IMR-90 (cell line): ENCODE results near the gene MYOC. TPM values are rescaled to one million over a fixed set of nuclear protein-coding genes. Genes with fewer than 3 reads are reported as not detected.
"Not testable (repeated sequence)": the region's sequence is repeated elsewhere in the genome, so short reads cannot be mapped to it uniquely, and the experiment has no call there.

Source experiments
- ATAC-seq: fragments of 200-7000 bp; cut with Tn5 transposase; 2 replicates; pipeline ENCODE4 v1.9.1; 2020; ENCODE audit warnings: low read depth, mild to moderate bottlenecking, moderate library complexity
- BruUV-seq: library from RNA; stranded (reverse); fragments of 400-500 nt; replicated peaks from 2 replicates; lab custom pipeline; 2021; lab: Mats Ljungman, UMichigan
- CTCF ChIA-PET: fragments of 300-600 bp; formaldehyde crosslinking; extraction: SDS; loops from one replicate; lab custom pipeline; 2021; ENCODE audit warnings: antibody characterized with exemption; lab: Yijun Ruan, JAX
- POLR2A ChIA-PET: fragments of 300-600 bp; sonication (Branson Sonifier 250); formaldehyde crosslinking; loops from one replicate; lab custom pipeline; 2022; ENCODE audit warnings: antibody characterized with exemption; ENCODE audit not compliant: unreplicated experiment; lab: Charles Lee
- DNase-seq: peaks from one replicate; pipeline ENCODE4 v3.0.0; 2013
- H2AFZ ChIP-seq: replicated peaks from 2 replicates; pipeline ENCODE3; 2013; ENCODE audit warnings: low read length, mild to moderate bottlenecking; ENCODE audit not compliant: poor library complexity
- H2AK5ac ChIP-seq: 2 replicates; pipeline ENCODE4 v1.6.1; 2013; ENCODE audit warnings: low read depth, low read length, inconsistent platforms
- H2AK9ac ChIP-seq: replicated peaks from 2 replicates; pipeline ENCODE3; 2013; ENCODE audit warnings: mild to moderate bottlenecking, low read depth, low read length, moderate library complexity; ENCODE audit not compliant: poor library complexity
- H2BK120ac ChIP-seq: 2 replicates; pipeline ENCODE4 v1.6.1; 2013; ENCODE audit warnings: low read depth, low read length, inconsistent platforms
- H2BK15ac ChIP-seq: 3 replicates; pipeline ENCODE4 v1.6.1; 2013; ENCODE audit warnings: low read depth, low read length, inconsistent platforms
- H2BK20ac ChIP-seq: 2 replicates; pipeline ENCODE4 v1.6.1; 2013; ENCODE audit warnings: low read depth, mild to moderate bottlenecking, inconsistent platforms, low read length, moderate library complexity
- H2BK5ac ChIP-seq: 2 replicates; pipeline ENCODE4 v1.6.1; 2013; ENCODE audit warnings: mild to moderate bottlenecking, low read depth, low read length, inconsistent platforms; ENCODE audit not compliant: poor library complexity, severe bottlenecking
- H3K14ac ChIP-seq: replicated peaks from 2 replicates; pipeline ENCODE4 v1.6.1; 2013; ENCODE audit warnings: low read depth, low read length, inconsistent platforms
- H3K18ac ChIP-seq: 2 replicates; pipeline ENCODE4 v1.6.1; 2013; ENCODE audit warnings: low read depth, low read length, control low read depth
- H3K23ac ChIP-seq: 2 replicates; pipeline ENCODE4 v1.6.1; 2013; ENCODE audit warnings: low read depth, low read length, inconsistent platforms
- H3K27ac ChIP-seq: 2 replicates; pipeline ENCODE4 v1.5.1; 2013; ENCODE audit warnings: mild to moderate bottlenecking, control low read depth, low read length; ENCODE audit not compliant: insufficient read depth
- H3K27me3 ChIP-seq: 2 replicates; pipeline ENCODE4 v1.6.1; 2013; ENCODE audit warnings: low read length; ENCODE audit not compliant: control insufficient read depth, insufficient read depth
- H3K36me3 ChIP-seq: 2 replicates; pipeline ENCODE4 v1.6.1; 2013; ENCODE audit warnings: low read length, mixed read lengths; ENCODE audit not compliant: control insufficient read depth, insufficient read depth
- H3K4ac ChIP-seq: 2 replicates; pipeline ENCODE4 v1.6.1; 2013; ENCODE audit warnings: low read depth, low read length, inconsistent platforms
- H3K4me1 ChIP-seq: 2 replicates; pipeline ENCODE4 v1.6.1; 2013; ENCODE audit warnings: low read length, mixed read lengths; ENCODE audit not compliant: control insufficient read depth, insufficient read depth
- H3K4me2 ChIP-seq: 2 replicates; pipeline ENCODE4 v1.6.1; 2013; ENCODE audit warnings: low read depth, mild to moderate bottlenecking, control low read depth, low read length, moderate library complexity
- H3K4me3 ChIP-seq: 2 replicates; pipeline ENCODE4 v1.5.1; 2013; ENCODE audit warnings: low read depth, mild to moderate bottlenecking, control low read depth, low read length, moderate library complexity; ENCODE audit not compliant: insufficient read depth
- H3K56ac ChIP-seq: 2 replicates; pipeline ENCODE4 v1.6.1; 2013; ENCODE audit warnings: low read length, inconsistent platforms; ENCODE audit not compliant: insufficient read depth; ENCODE audit errors: extremely low read depth
- H3K79me1 ChIP-seq, 2 experiments: 2 replicates each; pipeline ENCODE4 v1.6.1; 2013; ENCODE audit warnings: low read length in 2 of 2, inconsistent platforms in 1 of 2, low read depth in 1 of 2
- H3K9ac ChIP-seq: 2 replicates; pipeline ENCODE4 v1.6.1; 2013; ENCODE audit warnings: low read depth, low read length, control low read depth
- H3K9me1 ChIP-seq: 2 replicates; pipeline ENCODE4 v1.6.1; 2013; ENCODE audit warnings: low read length, inconsistent platforms; ENCODE audit not compliant: insufficient read depth
- H3K9me3 ChIP-seq: 2 replicates; pipeline ENCODE4 v1.6.1; 2013; ENCODE audit warnings: low read length; ENCODE audit not compliant: control insufficient read depth, insufficient read depth
- H4K20me1 ChIP-seq: 2 replicates; pipeline ENCODE4 v1.6.1; 2013; ENCODE audit warnings: low read length, inconsistent platforms; ENCODE audit not compliant: insufficient read depth
- H4K5ac ChIP-seq: 2 replicates; pipeline ENCODE4 v1.6.1; 2013; ENCODE audit warnings: mild to moderate bottlenecking, low read depth, low read length, control low read depth
- H4K8ac ChIP-seq, 2 experiments: 2 replicates each; pipeline ENCODE4 v1.6.1; 2013; ENCODE audit warnings: low read depth in 2 of 2, low read length in 2 of 2, control low read depth in 1 of 2, inconsistent platforms in 1 of 2
- H4K91ac ChIP-seq: 2 replicates; pipeline ENCODE4 v1.6.1; 2013; ENCODE audit warnings: low read depth, low read length, inconsistent platforms; ENCODE audit not compliant: insufficient read depth
- WGBS, 2 experiments: methylation state at CpG; one replicate each; pipeline versions ENCODE4 v1.1.5 to v1.1.7; 2013; ENCODE audit warnings: missing lambda C conversion rate in 2 of 2; ENCODE audit not compliant: insufficient read length in 1 of 2; ENCODE audit errors: extremely low coverage in 2 of 2; 5-methylcytosine and 5-hydroxymethylcytosine counted together
- dilution Hi-C: fragments of 300-500 bp; cut with HindIII; formaldehyde crosslinking; loops from one replicate; pipeline ENCODE4 v1.14.3; 2018; ENCODE audit warnings: low sequenced_read_pairs; ENCODE audit not compliant: unreplicated experiment
- in situ Hi-C: fragments of 300-500 bp; cut with MboI; formaldehyde crosslinking; loops from 3 replicates; pipeline ENCODE4 v1.14.3; 2019; ENCODE audit warnings: low sequenced_read_pairs, inconsistent platforms, mixed read lengths
- intact Hi-C: fragments of 100-400 bp; cut with micrococcal nuclease; formaldehyde crosslinking; loops from 2 replicates; pipeline ENCODE4 v1.10.0; 2022
- polyA plus RNA-seq, 3 experiments: library from polyadenylated mRNA; depleted of rRNA; stranded (reverse); fragments of >200 nt; gene quantifications; 2 replicates each; pipeline ENCODE4 v1.2.3, GENCODE V29; 2012; ENCODE audit warnings: low replicate concordance in 1 of 3
- total RNA-seq: library from RNA; depleted of rRNA; stranded (reverse); fragments of >200 nt; gene quantifications from 2 replicates; pipeline ENCODE4 v1.2.3, GENCODE V29; 2012

Gene MYOC
- total and polyA plus RNA-seq, 2 of the 4 experiments (the other 2 are of a cell fraction) = not detected

DNA sequence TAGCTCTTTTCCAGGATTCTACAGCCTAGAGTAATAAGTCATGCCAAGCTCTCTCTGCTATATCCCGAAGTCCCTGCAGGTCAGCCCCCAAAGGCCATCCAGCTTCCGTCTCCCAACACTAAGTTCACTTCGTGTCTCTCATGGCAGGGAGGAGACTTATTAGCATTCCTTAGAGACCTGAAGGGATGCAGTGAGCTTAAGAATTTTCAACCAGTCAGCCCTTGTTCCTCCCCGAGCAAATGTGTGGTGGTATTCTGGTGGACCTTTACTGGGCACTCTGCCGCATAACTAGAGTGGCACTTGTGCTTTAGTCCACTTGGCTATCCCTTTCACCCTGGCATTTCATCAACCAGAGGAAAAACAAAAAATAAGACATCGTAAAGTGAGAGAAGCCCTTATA lies 49.4 kb downstream of the MYOC start:
- H2BK5ac ChIP-seq, H2AK9ac ChIP-seq, dilution Hi-C loops, H3K9ac ChIP-seq, H3K4me1 ChIP-seq, intact Hi-C loops, H3K14ac ChIP-seq, H3K9me1 ChIP-seq, H4K8ac ChIP-seq, H3K4ac ChIP-seq, H3K27ac ChIP-seq, H3K9me3 ChIP-seq, H3K23ac ChIP-seq, H4K20me1 ChIP-seq, H3K18ac ChIP-seq, POLR2A ChIA-PET, H4K91ac ChIP-seq, H2BK20ac ChIP-seq, H2AFZ ChIP-seq, H3K4me3 ChIP-seq, H3K27me3 ChIP-seq, in situ Hi-C loops, H2AK5ac ChIP-seq, H3K56ac ChIP-seq, ATAC-seq, H2BK15ac ChIP-seq, BruUV-seq, DNase-seq, H2BK120ac ChIP-seq, H3K36me3 ChIP-seq, H3K79me1 ChIP-seq, H3K4me2 ChIP-seq, H4K5ac ChIP-seq: not testable (repeated sequence)
- no CpG with 5 or more reads among the region's 6 CpGs for WGBS, 2 experiments
- CTCF ChIA-PET = interaction anchor here (0.7 kb wide), 1 partner anchor 113 kb away, joined by 3 read pairs; no protein-coding TSS in a partner anchor
